Measurements from ENCODE around the gene NME3.

DNA sequence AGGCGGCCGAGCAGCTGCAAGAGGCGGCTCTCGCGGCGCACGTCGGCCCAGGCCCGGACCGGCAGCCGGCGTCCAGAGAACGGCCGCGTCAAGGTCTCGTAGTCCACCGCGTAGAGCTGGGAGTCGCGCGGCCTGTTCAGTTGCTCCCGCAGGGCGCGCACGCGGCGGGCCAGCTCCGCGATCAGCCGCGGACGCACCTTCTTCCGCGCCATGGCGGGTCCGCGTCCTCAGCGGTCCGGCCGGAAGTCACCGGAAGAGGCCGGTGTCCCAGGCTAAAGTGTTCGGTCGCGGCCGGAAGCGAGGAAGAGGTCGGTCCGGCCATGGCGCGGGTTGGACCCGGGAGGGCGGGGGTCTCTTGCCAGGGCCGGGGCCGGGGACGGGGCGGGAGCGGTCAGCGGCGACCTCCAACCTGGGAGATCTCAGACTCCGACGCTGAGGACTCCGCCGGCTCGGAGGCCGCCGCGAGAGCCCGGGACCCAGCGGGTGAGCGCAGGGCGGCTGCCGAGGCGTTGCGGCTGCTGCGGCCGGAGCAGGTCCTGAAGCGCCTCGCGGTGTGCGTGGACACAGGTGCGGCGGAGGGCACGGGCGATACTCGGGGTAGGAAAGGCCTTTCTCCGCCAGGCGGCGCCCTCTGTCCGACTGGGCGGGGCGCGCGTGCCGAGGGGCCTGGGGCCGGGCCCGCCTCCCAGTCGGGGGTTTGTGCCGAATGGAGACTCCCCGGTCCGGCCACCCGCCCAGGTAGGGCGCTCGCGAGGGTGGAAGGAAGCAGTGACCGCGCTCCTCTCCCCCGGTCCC, 1.8 kb upstream of the NME3 start, which contains the start of gene MRPS34:
- TF ChIP-seq ZNF274 (IDR thresholded peaks at IDR 0.05; ENCODE audit: low read depth, low read length) (no peak), YY1 (IDR thresholded peaks at IDR 0.05; ENCODE audit: insufficient read depth, insufficient read length) (peak; percentile 61)

Measured in NT2/D1 (cell line).